SK-N-MC (cell line): Measurements from ENCODE around the gene SIX5.
"Not testable (repeated sequence)": the region's sequence is repeated elsewhere in the genome, so short reads cannot be mapped to it uniquely, and the experiment has no call there.

Experiments
- EZH2 ChIP-seq: fragments of 200-600 bp; sonication (generic); IDR thresholded peaks from one replicate; pipeline ENCODE4 v1.6.1; 2017; ENCODE audit warnings: antibody characterized with exemption
- FOXP2 ChIP-seq: optimal IDR thresholded peaks from 2 replicates; pipeline ENCODE3; 2011; ENCODE audit warnings: mild to moderate bottlenecking, moderate library complexity; ENCODE audit not compliant: insufficient read depth; ENCODE audit errors: extremely low read length, control extremely low read depth
- POLR2AphosphoS5 ChIP-seq: IDR thresholded peaks from 2 replicates; pipeline ENCODE4 v1.6.1; 2012; ENCODE audit warnings: mild to moderate bottlenecking, low read depth, low read length, borderline replicate concordance

- TF ChIP-seq POLR2AphosphoS5, EZH2, FOXP2: not testable (repeated sequence)
Measured at GRCh38 chr19:45751483-45751882, 17.6 kb downstream of the SIX5 start.
